ENCODE data around the gene DPEP3.

The DPEP3 gene

GRCh38 chr16:67966549-67967182 is 13.6 kb downstream of the DPEP3 start:
- DNase-seq: no peak

DNA sequence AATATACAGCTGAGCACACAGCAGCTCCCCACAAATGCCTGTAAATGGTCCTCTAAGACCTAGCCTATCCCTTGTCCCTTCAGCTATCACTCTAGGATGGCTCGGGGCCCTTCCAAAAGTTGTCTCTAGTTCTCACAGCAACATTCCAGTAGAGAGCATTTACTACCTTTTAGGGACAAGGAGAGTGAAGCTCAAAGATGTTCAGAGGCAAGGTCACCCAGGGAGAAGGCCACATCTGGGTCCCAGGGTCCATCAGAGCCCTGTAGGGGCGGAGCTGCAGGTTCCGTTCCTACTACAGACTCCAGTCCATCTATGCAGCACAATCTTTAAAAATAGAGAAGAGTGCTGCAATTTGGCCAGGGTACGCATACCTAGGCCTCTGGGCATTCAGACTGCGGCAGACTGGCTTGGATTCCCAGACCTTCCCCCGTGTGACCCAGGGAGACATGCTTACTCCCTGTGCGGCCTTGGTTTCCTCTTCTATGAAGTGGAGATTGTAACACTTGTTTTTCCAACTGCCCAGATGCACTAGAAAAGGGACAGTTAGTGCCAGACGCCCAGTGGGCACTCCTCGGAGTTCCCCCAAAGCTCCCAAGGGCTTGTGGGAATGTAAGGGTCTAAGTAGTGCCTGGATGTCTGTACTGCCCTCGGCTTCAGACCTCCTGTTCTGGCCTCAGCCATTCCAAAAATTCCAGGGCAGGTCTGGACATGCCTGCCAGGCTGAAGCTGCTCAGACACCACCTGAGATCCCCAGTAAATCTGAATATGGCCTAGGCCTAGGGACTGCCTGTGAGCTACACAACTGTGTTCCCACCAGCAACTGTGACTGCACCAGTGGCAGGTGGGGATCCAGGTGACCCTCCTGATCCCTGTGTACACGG is 14.4 kb downstream of the DPEP3 start:
- DNase-seq: no peak

DNA sequence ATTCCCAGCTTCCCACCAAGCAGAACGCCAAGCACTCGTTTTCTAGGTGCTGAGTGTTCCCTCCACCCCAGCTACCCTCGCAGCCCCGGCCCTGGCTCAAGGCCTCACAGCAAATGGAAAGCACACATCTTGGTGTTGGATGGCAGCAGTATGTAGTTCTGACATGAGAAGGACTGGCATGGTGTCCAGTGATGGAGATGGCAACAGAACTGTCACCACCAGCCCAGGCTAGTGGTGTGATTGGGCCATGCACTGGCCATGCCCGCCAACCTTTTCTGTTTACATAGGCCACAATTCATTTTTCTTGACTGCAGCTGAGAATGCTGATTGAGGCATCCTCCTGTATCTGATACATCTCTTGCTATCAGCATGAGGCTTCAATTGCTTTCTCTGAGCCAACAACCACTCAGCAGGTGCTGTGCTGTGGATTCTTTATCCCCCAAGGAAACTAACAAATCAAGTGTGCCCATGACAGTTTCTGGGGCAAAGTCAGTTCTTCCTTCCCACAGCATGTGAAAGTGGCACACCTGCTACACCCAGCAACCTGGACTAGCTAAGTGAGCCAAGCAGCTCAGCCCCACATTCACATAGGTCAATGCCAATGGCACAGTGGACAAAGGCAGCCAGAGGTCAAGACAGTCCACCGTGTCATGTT is 15.7 kb downstream of the DPEP3 start:
- no peak for DNase-seq

DNA sequence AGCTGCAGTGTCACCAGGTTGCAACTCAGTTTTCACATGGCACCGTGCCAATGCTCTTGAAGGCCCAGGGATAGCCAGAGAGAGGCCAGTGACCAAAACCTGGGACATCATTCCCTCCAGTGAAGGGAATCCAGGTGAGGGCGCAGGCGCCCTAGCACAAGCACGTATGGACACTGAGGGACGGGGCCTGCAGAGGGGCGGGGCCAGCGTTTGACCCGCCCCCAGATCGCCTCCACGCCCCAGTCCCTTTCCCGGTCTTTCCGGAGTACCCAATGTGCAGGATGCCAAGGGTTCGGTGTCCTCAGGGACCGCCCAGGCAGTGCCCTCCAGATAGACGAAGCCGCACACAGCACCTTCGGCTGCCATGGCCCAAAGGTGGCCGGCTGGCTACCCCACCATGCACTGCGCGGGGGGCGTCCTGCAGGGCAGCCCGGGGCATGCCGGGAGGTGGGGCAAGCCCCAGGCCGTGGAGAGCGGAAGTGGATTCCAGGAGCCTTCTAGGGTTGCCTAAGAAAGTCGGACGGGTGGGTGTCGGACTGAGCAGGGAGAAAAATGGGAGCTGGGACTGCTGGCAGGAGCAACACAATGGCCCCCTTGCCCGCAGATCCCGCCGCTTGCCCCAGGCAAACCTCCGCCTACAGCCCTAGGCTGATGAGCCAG is 16.5 kb downstream of the DPEP3 start:
- no peak for DNase-seq

GRCh38 chr16:67963292-67963661 is 17.0 kb downstream of the DPEP3 start:
- no peak for DNase-seq

- no peak for DNase-seq
Observed at GRCh38 chr16:67962135-67962534, 18.2 kb downstream of the DPEP3 start.

DNA sequence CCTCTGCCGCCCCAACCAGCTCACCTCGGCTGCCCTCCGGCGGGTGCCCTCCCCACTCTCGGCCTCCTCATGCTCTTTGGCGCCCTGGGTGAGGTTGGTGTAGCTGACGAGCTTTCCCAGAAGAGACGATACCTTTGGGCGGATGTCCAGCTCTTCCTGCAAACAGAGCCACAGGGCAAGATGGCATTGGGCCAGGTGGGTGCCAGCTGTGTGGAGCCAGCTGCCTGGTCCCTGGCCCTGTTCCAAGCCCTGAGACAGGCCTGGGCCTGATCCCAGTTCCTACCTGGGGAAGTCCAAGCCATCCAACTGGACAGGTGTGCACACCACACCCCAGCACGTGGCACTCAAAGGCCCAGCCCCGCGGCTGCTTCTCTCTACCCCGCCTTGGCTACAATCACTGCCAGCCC is 18.7 kb downstream of the DPEP3 start:
- DNase-seq: no peak

DNA sequence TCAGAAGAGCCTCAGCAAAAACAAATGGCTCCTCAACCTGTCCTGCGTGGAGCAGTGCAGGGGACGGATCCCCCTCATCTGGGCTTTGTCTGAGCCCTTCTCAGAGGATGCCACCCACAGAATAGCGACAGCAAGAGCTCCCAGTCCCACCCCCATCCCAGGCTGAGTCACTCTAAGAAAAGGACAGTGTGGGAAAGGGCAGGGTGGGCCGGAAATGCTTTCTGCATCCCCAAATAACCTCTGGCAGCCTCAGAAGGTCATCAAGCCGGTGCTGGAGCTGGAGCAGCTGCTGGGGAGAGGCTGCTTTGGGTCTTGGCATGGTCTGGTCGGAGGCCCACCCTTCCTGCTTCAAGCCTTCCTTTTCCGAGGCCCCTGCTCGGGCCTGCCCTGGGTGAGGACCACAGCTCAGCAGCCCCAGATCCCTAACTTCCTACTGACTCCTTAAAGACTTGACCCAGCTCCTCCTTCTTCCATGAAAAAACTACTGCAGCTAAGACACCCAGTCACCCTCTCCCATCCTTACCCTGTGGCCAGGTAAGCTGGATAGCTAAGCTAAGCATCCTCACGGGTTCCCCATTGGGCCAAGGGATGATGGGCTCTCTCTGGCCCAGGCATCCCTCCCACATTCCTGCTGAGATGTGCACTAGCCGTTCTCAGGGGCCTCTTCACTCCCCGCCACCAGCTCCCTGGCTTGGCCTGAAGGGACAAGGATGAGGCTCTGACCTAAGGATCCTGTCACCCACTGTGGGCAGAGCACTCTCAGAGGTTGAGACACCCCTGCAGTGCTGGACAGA is 20.6 kb downstream of the DPEP3 start:
- no peak for DNase-seq

- DNase-seq: no peak
Observed at GRCh38 chr16:67957622-67958021, 22.7 kb downstream of the DPEP3 start.

DNA sequence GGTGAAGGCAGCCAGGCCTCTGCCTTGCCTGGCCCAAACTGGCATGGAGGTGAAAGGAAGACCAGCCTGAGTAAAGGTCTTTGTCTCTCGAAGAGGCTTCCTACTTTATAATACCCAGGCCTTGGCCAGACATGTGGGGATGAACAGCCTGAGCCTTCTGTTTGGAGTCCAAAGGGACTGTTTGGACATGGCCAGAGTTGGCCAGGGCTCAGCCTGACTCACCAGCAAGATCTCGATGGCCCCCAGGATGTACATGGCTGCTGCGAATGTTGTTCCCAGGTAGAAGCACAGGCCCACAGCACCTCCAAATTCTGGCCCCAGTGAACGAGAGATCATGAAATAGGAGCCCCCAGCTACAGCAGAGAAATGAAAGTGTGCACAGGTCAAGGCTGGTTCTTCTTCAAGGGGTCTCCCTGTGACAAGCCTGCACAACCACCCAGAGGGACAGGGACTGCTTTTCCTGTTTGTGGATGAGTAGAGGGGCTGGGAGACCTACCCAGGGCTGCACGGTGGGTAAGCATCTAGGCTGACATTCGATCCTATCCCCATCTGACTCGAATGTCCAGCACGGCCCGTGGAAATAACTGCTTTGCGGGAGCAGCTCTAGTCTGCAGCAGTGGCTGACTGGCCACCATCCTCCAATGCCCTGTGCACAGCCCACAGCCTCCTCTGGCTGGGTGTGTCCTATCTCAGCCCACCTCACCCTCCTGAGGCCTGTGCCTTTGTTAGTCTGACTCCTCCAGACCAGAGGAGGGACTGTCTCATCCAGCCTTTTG is 25.7 kb downstream of the DPEP3 start:
- no peak for DNase-seq

GRCh38 chr16:67953641-67954375 is 26.5 kb downstream of the DPEP3 start:
- DNase-seq: no peak

GRCh38 chr16:67951485-67951884 is 28.8 kb downstream of the DPEP3 start:
- DNase-seq: no peak

- DNase-seq: no peak
Observed at GRCh38 chr16:67950335-67950843, 29.9 kb downstream of the DPEP3 start.

DNA sequence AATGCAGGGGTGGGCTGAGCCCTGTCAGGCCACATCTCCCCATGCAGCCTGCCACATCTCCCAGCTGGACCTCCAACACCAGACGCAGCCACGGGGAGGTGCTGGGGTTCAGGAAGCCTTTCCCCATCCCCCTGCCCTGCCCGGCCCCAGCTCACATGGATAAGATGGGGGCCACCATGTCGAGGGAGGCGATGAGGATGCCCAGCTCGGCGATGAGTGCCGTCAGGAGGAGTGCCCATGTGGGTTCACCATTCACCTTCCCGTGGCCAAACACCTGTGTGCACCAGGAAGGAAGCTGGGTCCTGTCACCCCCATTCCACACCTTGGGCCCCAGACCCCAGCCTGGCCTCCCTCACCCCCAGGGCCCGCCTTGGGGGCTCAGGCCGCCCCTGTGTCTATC is 30.7 kb downstream of the DPEP3 start:
- no peak for DNase-seq

GRCh38 chr16:67948015-67948414 is 32.3 kb downstream of the DPEP3 start:
- DNase-seq: no peak

- no peak for DNase-seq
Observed at GRCh38 chr16:67946966-67947558, 33.2 kb downstream of the DPEP3 start.

DNA sequence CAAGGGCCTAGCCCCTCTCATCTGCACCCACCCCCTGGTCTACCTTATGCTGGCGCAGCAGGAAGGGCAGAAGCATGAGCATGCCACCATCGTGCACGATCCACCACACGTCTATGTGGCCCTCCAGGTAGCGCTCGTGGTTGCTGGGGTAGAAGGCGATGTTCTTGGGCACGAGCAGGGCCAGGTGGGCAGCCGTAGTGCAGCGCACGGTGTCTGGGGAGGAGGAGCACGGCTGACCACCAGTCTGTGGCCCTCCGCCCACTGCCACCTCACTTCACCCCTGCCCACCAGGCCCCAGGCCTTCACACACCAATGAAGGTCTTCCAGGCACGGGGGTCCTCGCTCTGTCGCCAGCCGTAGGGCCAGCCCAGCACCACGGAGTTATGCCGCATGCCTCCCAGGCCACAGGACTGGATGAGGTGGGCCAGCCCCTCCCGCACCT is 34.1 kb downstream of the DPEP3 start:
- no peak for DNase-seq

DNA sequence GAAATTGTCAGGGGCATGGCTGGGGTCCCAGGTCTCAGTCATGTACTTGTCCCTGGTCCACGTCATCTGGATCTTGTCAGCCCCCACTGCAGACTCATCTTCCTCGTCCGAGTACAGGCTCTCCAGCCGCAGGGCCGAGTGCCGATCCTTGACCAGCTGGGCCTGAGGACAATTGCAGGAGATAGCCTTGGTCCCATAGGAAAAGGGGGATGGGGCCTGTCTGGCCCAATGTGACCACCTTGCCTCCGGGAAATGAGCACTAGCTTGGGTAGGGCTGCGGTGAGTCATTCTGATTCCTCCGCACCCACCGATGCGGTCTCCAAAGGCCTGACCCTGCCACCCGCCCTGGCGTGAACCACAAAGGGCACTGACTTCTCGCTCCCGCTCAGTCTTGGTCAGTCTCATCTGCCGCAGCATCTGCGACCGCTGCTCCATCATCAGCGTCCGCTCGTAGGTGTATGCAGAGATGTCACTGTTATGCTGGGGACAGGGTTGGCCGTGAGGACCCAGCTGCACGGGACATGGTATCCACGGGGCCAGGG is 34.8 kb downstream of the DPEP3 start:
- DNase-seq: no peak

DNA sequence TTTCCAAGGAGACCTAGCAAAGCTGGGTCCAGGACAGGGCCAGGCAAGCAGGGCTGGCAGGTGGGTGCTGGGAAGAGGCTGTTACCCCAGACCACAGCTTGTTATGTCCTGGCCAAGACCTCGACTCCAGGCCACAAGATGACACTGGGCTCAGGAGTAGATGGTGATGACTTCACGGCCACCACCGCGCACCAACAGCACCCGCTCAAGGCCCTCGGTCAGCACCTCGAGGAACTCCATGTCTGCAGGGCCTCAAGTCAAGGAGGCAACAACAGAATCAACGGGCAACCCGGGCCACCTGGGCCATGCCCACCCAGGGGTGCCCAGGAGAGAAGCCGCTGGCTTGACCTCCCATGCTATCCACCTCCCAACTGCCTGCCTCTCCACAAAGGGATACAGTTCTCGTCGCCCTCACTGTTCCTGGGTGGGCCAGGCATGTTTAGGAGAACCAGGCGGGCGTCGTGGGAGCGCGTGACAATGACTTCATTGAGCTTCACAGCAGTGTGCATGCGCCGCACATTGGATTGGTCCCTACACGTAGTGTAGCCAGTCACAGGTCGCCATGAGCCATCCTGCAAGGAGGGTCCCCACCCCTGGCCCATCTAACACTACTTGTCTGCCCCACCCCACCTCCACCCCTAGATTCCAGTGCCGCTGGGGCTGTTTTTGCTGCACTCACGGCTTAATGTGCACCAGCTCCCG is 35.5 kb downstream of the DPEP3 start:
- DNase-seq: no peak
